IMR-90 (cell line): ENCODE results near the gene ATP5F1B. TPM values are rescaled to one million over a fixed set of nuclear protein-coding genes. Genes with fewer than 3 reads are reported as not detected.

ENCODE experiments used
- ATAC-seq: fragments of 200-7000 bp; cut with Tn5 transposase; 2 replicates; pipeline ENCODE4 v1.9.1; 2020; ENCODE audit warnings: low read depth, mild to moderate bottlenecking, moderate library complexity
- BruUV-seq: library from RNA; stranded (reverse); fragments of 400-500 nt; replicated peaks from 2 replicates; lab custom pipeline; 2021; lab: Mats Ljungman, UMichigan
- CTCF ChIA-PET: fragments of 300-600 bp; formaldehyde crosslinking; extraction: SDS; loops from one replicate; lab custom pipeline; 2021; ENCODE audit warnings: antibody characterized with exemption; lab: Yijun Ruan, JAX
- POLR2A ChIA-PET: fragments of 300-600 bp; sonication (Branson Sonifier 250); formaldehyde crosslinking; loops from one replicate; lab custom pipeline; 2022; ENCODE audit warnings: antibody characterized with exemption; ENCODE audit not compliant: unreplicated experiment; lab: Charles Lee
- DNase-seq: peaks from one replicate; pipeline ENCODE4 v3.0.0; 2013
- H2AFZ ChIP-seq: replicated peaks from 2 replicates; pipeline ENCODE3; 2013; ENCODE audit warnings: low read length, mild to moderate bottlenecking; ENCODE audit not compliant: poor library complexity
- H2AK5ac ChIP-seq: 2 replicates; pipeline ENCODE4 v1.6.1; 2013; ENCODE audit warnings: low read depth, low read length, inconsistent platforms
- H2AK9ac ChIP-seq: replicated peaks from 2 replicates; pipeline ENCODE3; 2013; ENCODE audit warnings: mild to moderate bottlenecking, low read depth, low read length, moderate library complexity; ENCODE audit not compliant: poor library complexity
- H2BK120ac ChIP-seq: 2 replicates; pipeline ENCODE4 v1.6.1; 2013; ENCODE audit warnings: low read depth, low read length, inconsistent platforms
- H2BK15ac ChIP-seq: 3 replicates; pipeline ENCODE4 v1.6.1; 2013; ENCODE audit warnings: low read depth, low read length, inconsistent platforms
- H2BK20ac ChIP-seq: 2 replicates; pipeline ENCODE4 v1.6.1; 2013; ENCODE audit warnings: low read depth, mild to moderate bottlenecking, inconsistent platforms, low read length, moderate library complexity
- H2BK5ac ChIP-seq: 2 replicates; pipeline ENCODE4 v1.6.1; 2013; ENCODE audit warnings: mild to moderate bottlenecking, low read depth, low read length, inconsistent platforms; ENCODE audit not compliant: poor library complexity, severe bottlenecking
- H3K14ac ChIP-seq: replicated peaks from 2 replicates; pipeline ENCODE4 v1.6.1; 2013; ENCODE audit warnings: low read depth, low read length, inconsistent platforms
- H3K18ac ChIP-seq: 2 replicates; pipeline ENCODE4 v1.6.1; 2013; ENCODE audit warnings: low read depth, low read length, control low read depth
- H3K23ac ChIP-seq: 2 replicates; pipeline ENCODE4 v1.6.1; 2013; ENCODE audit warnings: low read depth, low read length, inconsistent platforms
- H3K27ac ChIP-seq: 2 replicates; pipeline ENCODE4 v1.5.1; 2013; ENCODE audit warnings: mild to moderate bottlenecking, control low read depth, low read length; ENCODE audit not compliant: insufficient read depth
- H3K27me3 ChIP-seq: 2 replicates; pipeline ENCODE4 v1.6.1; 2013; ENCODE audit warnings: low read length; ENCODE audit not compliant: control insufficient read depth, insufficient read depth
- H3K36me3 ChIP-seq: 2 replicates; pipeline ENCODE4 v1.6.1; 2013; ENCODE audit warnings: low read length, mixed read lengths; ENCODE audit not compliant: control insufficient read depth, insufficient read depth
- H3K4ac ChIP-seq: 2 replicates; pipeline ENCODE4 v1.6.1; 2013; ENCODE audit warnings: low read depth, low read length, inconsistent platforms
- H3K4me1 ChIP-seq: 2 replicates; pipeline ENCODE4 v1.6.1; 2013; ENCODE audit warnings: low read length, mixed read lengths; ENCODE audit not compliant: control insufficient read depth, insufficient read depth
- H3K4me2 ChIP-seq: 2 replicates; pipeline ENCODE4 v1.6.1; 2013; ENCODE audit warnings: low read depth, mild to moderate bottlenecking, control low read depth, low read length, moderate library complexity
- H3K4me3 ChIP-seq: 2 replicates; pipeline ENCODE4 v1.5.1; 2013; ENCODE audit warnings: low read depth, mild to moderate bottlenecking, control low read depth, low read length, moderate library complexity; ENCODE audit not compliant: insufficient read depth
- H3K56ac ChIP-seq: 2 replicates; pipeline ENCODE4 v1.6.1; 2013; ENCODE audit warnings: low read length, inconsistent platforms; ENCODE audit not compliant: insufficient read depth; ENCODE audit errors: extremely low read depth
- H3K79me1 ChIP-seq, 2 experiments: 2 replicates each; pipeline ENCODE4 v1.6.1; 2013; ENCODE audit warnings: low read length in 2 of 2, inconsistent platforms in 1 of 2, low read depth in 1 of 2
- H3K9ac ChIP-seq: 2 replicates; pipeline ENCODE4 v1.6.1; 2013; ENCODE audit warnings: low read depth, low read length, control low read depth
- H3K9me1 ChIP-seq: 2 replicates; pipeline ENCODE4 v1.6.1; 2013; ENCODE audit warnings: low read length, inconsistent platforms; ENCODE audit not compliant: insufficient read depth
- H3K9me3 ChIP-seq: 2 replicates; pipeline ENCODE4 v1.6.1; 2013; ENCODE audit warnings: low read length; ENCODE audit not compliant: control insufficient read depth, insufficient read depth
- H4K20me1 ChIP-seq: 2 replicates; pipeline ENCODE4 v1.6.1; 2013; ENCODE audit warnings: low read length, inconsistent platforms; ENCODE audit not compliant: insufficient read depth
- H4K5ac ChIP-seq: 2 replicates; pipeline ENCODE4 v1.6.1; 2013; ENCODE audit warnings: mild to moderate bottlenecking, low read depth, low read length, control low read depth
- H4K8ac ChIP-seq, 2 experiments: 2 replicates each; pipeline ENCODE4 v1.6.1; 2013; ENCODE audit warnings: low read depth in 2 of 2, low read length in 2 of 2, control low read depth in 1 of 2, inconsistent platforms in 1 of 2
- H4K91ac ChIP-seq: 2 replicates; pipeline ENCODE4 v1.6.1; 2013; ENCODE audit warnings: low read depth, low read length, inconsistent platforms; ENCODE audit not compliant: insufficient read depth
- CEBPB ChIP-seq: IDR thresholded peaks from 2 replicates; pipeline ENCODE4 v1.6.1; 2012; ENCODE audit warnings: low read depth, low read length, improper control_type of control experiment
- WGBS, 2 experiments: methylation state at CpG; one replicate each; pipeline versions ENCODE4 v1.1.5 to v1.1.7; 2013; ENCODE audit warnings: missing lambda C conversion rate in 2 of 2; ENCODE audit not compliant: insufficient read length in 1 of 2; ENCODE audit errors: extremely low coverage in 2 of 2; 5-methylcytosine and 5-hydroxymethylcytosine counted together
- dilution Hi-C: fragments of 300-500 bp; cut with HindIII; formaldehyde crosslinking; loops from one replicate; pipeline ENCODE4 v1.14.3; 2018; ENCODE audit warnings: low sequenced_read_pairs; ENCODE audit not compliant: unreplicated experiment
- in situ Hi-C: fragments of 300-500 bp; cut with MboI; formaldehyde crosslinking; loops from 3 replicates; pipeline ENCODE4 v1.14.3; 2019; ENCODE audit warnings: low sequenced_read_pairs, inconsistent platforms, mixed read lengths
- intact Hi-C: fragments of 100-400 bp; cut with micrococcal nuclease; formaldehyde crosslinking; loops from 2 replicates; pipeline ENCODE4 v1.10.0; 2022
- polyA plus RNA-seq, 3 experiments: library from polyadenylated mRNA; depleted of rRNA; stranded (reverse); fragments of >200 nt; gene quantifications; 2 replicates each; pipeline ENCODE4 v1.2.3, GENCODE V29; 2012; ENCODE audit warnings: low replicate concordance in 1 of 3
- total RNA-seq: library from RNA; depleted of rRNA; stranded (reverse); fragments of >200 nt; gene quantifications from 2 replicates; pipeline ENCODE4 v1.2.3, GENCODE V29; 2012

The ATP5F1B gene
- total and polyA plus RNA-seq, 2 of the 4 experiments (the other 2 are of a cell fraction), result 812 to 915 TPM

- DNase-seq, result no peak
- Histone ChIP-seq H3K18ac (no peak overlapping the region), H3K27me3 (no peaks in the 10 kb centered on the region), H3K36me3 (peaks cover 78% of the 10 kb centered on the region), H2BK120ac (no peak overlapping the region), H3K9ac (no peak overlapping the region), H2BK5ac (no peak overlapping the region), H4K20me1 (peaks cover 9% of the 10 kb centered on the region; the same call in 1 of the 2 replicates), H3K4me2 (no peak overlapping the region), H3K79me1 (peaks cover 0 to 26% of the 10 kb centered on the region in 2 experiments; a peak in 3 of 4 replicates), H4K5ac (no peak overlapping the region), H3K4me1 (peaks cover 6% of the 10 kb centered on the region; the same call in 1 of the 2 replicates), H4K91ac (no peak overlapping the region), H3K4ac (no peak overlapping the region), H3K14ac (no peak overlapping the region), H3K4me3 (no peak overlapping the region), H3K23ac (no peak overlapping the region), H3K56ac (no peak overlapping the region), H2AK9ac (no peak overlapping the region), H3K9me1 (no peaks in the 10 kb centered on the region), H3K9me3 (no peaks in the 10 kb centered on the region), H3K27ac (no peak overlapping the region), H2BK15ac (no peak overlapping the region), H2AFZ (no peak overlapping the region), H2BK20ac (no peak overlapping the region), H2AK5ac (no peak overlapping the region), H4K8ac (no peak overlapping the region)
- WGBS, 2 experiments, result no CpG with 5 or more reads among the region's 10 CpGs
- dilution Hi-C loops, result no loop called here
- CTCF ChIA-PET, result no interaction called here
- no peak for ATAC-seq
- BruUV-seq, result no TSS peak
- in situ Hi-C loops, result no loop called here
- POLR2A ChIA-PET, result no interaction called here
- no peak for TF ChIP-seq CEBPB
- intact Hi-C loops, result loop anchor here (5.0 kb wide), 1 partner anchor 38 kb away; no protein-coding TSS in a partner anchor
Observed at GRCh38 chr12:56599797-56600196, 46.0 kb downstream of the ATP5F1B start.
